Measurements from ENCODE around the gene RAD51B. TPM values are rescaled to one million over a fixed set of nuclear protein-coding genes. Genes with fewer than 3 reads are reported as not detected.

RAD51B gene
- polyA plus RNA-seq, 1 donor (not counting 4 experiments of a cell fraction or from before 2014, with no cell fraction given) = 13.3 TPM

GRCh38 chr14:68231898-68232297 is 412.3 kb downstream of the RAD51B start:
- Histone ChIP-seq H3K9me3 (ENCODE audit: control insufficient read depth, low read depth, low read length) (no peaks in the 10 kb centered on the region), H3K36me3 (ENCODE audit: control insufficient read depth in 2 of 2, extremely low read depth in 1 of 2, insufficient read depth in 2 of 2, low read length in 2 of 2) (no peaks in the 10 kb centered on the region), H3K27ac (ENCODE audit: control insufficient read depth, insufficient read depth, low read length) (peak overlapping the region; percentile 85), H3K4me3 (ENCODE audit: control insufficient read depth in 2 of 3, extremely low read depth in 1 of 3, insufficient read depth in 2 of 3, low read depth in 1 of 3, low read length in 3 of 3) (no peak overlapping the region), H3K9me1 (ENCODE audit: control insufficient read depth, extremely low read depth, insufficient read depth, low read length) (no peaks in the 10 kb centered on the region), H3K4me2 (ENCODE audit: control insufficient read depth, extremely low read depth, insufficient read depth, low read depth, low read length) (peak overlapping the region; percentile 30), H2AFZ (ENCODE audit: control insufficient read depth, low read length) (no peak overlapping the region), H3K27me3 (ENCODE audit: control insufficient read depth, extremely low read depth, insufficient read depth, low read length) (no peaks in the 10 kb centered on the region), H3K4me1 (ENCODE audit: control insufficient read depth, extremely low read depth, insufficient read depth, low read length) (peaks cover 38% of the 10 kb centered on the region), H3K79me2 (ENCODE audit: control insufficient read depth, insufficient read depth, low read length) (no peaks in the 10 kb centered on the region), H3K9ac (ENCODE audit: control insufficient read depth, extremely low read depth, insufficient read depth, low read length) (peak overlapping the region; percentile 46), H4K20me1 (ENCODE audit: control insufficient read depth, extremely low read depth, insufficient read depth, low read length) (no peaks in the 10 kb centered on the region)
- TF ChIP-seq EZH2 (IDR thresholded peaks at IDR 0.05; ENCODE audit: low read length) (no peak), CTCF (optimal IDR thresholded peaks at IDR 0.05 in 1 of 3, IDR thresholded peaks at IDR 0.05 in 1 of 3, conservative IDR thresholded peaks at IDR 0.05 in 1 of 3; ENCODE audit: extremely low read depth in 1 of 3, insufficient read depth in 2 of 3, low read length in 3 of 3) (no peak)
- no peak for FAIRE-seq
- dilution Hi-C loops (cut with MboI; ENCODE audit: extremely low pct_ligation_motif_present, low sequenced_read_pairs) = no loop called here
- DNase-seq (ENCODE audit: low read depth, low spot score) = no peak

- H4K20me1 ChIP-seq (ENCODE audit: control insufficient read depth, extremely low read depth, insufficient read depth, low read length) = no peaks in the 10 kb centered on the region
- DNase-seq (ENCODE audit: low read depth, low spot score) = peak; percentile 69
- H3K27me3 ChIP-seq (ENCODE audit: control insufficient read depth, extremely low read depth, insufficient read depth, low read length) = no peaks in the 10 kb centered on the region
- no peaks in the 10 kb centered on the region for H3K36me3 ChIP-seq (ENCODE audit: control insufficient read depth in 2 of 2, extremely low read depth in 1 of 2, insufficient read depth in 2 of 2, low read length in 2 of 2)
- TF ChIP-seq EZH2 (IDR thresholded peaks at IDR 0.05; ENCODE audit: low read length) (no peak), CTCF (optimal IDR thresholded peaks at IDR 0.05 in 1 of 3, IDR thresholded peaks at IDR 0.05 in 1 of 3, conservative IDR thresholded peaks at IDR 0.05 in 1 of 3; ENCODE audit: extremely low read depth in 1 of 3, insufficient read depth in 2 of 3, low read length in 3 of 3) (no peak)
- dilution Hi-C loops (cut with MboI; ENCODE audit: extremely low pct_ligation_motif_present, low sequenced_read_pairs) = no loop called here
- H3K9me1 ChIP-seq (ENCODE audit: control insufficient read depth, extremely low read depth, insufficient read depth, low read length) = no peaks in the 10 kb centered on the region
- H2AFZ ChIP-seq (ENCODE audit: control insufficient read depth, low read length) = no peak overlapping the region
- H3K9ac ChIP-seq (ENCODE audit: control insufficient read depth, extremely low read depth, insufficient read depth, low read length) = peak overlapping the region; percentile 46
- peak; percentile 99 for FAIRE-seq
- peak overlapping the region; percentile 85 for H3K27ac ChIP-seq (ENCODE audit: control insufficient read depth, insufficient read depth, low read length)
- H3K9me3 ChIP-seq (ENCODE audit: control insufficient read depth, low read depth, low read length) = no peaks in the 10 kb centered on the region
- no peaks in the 10 kb centered on the region for H3K79me2 ChIP-seq (ENCODE audit: control insufficient read depth, insufficient read depth, low read length)
- H3K4me2 ChIP-seq (ENCODE audit: control insufficient read depth, extremely low read depth, insufficient read depth, low read depth, low read length) = peak overlapping the region; percentile 38
- no peak overlapping the region for H3K4me3 ChIP-seq (ENCODE audit: control insufficient read depth in 2 of 3, extremely low read depth in 1 of 3, insufficient read depth in 2 of 3, low read depth in 1 of 3, low read length in 3 of 3)
- peaks cover 38% of the 10 kb centered on the region for H3K4me1 ChIP-seq (ENCODE audit: control insufficient read depth, extremely low read depth, insufficient read depth, low read length)
These were observed 412.9 kb downstream of the RAD51B start for GRCh38 chr14:68232300-68233055.

All from keratinocyte (primary cell).